K562 (cell line): Measurements from ENCODE around the gene DNAJC18. TPM values are rescaled to one million over a fixed set of nuclear protein-coding genes. Genes with fewer than 3 reads are reported as not detected.

Source experiments
- CREBBP ChIP-seq: IDR thresholded peaks from one replicate; pipeline ENCODE4 v1.6.1; 2012; ENCODE audit warnings: low read depth, mild to moderate bottlenecking, control low read depth, inconsistent platforms, low read length
- EGR1 ChIP-seq: fragments of 450-650 bp; conservative IDR thresholded peaks from 2 replicates; pipeline ENCODE4 v1.6.1; 2017; ENCODE audit warnings: mild to moderate bottlenecking
- HEY1 ChIP-seq: fragments of 250-450 bp; sonication (Bioruptor Pico); IDR thresholded peaks from 2 replicates; pipeline ENCODE4 v1.5.0; 2020; ENCODE audit warnings: mild to moderate bottlenecking, moderate library complexity, borderline replicate concordance
- LARP7 ChIP-seq: fragments of 450-650 bp; IDR thresholded peaks from 2 replicates; pipeline ENCODE4 v1.6.1; 2016
- LCOR ChIP-seq: sonication (generic); formaldehyde crosslinking; IDR thresholded peaks from 2 replicates; pipeline ENCODE4 v1.8.0; 2022; ENCODE audit warnings: mild to moderate bottlenecking, missing genetic modification reagents
- PPARD ChIP-seq: fragments of 250-450 bp; sonication (Bioruptor Pico); IDR thresholded peaks from 2 replicates; pipeline ENCODE4 v1.8.0; 2022; ENCODE audit warnings: inconsistent platforms, mild to moderate bottlenecking, moderate library complexity
- RAD21 ChIP-seq, 2 experiments: fragments of 250-450 bp in 1 of 2; fragments of 450-650 bp in 1 of 2; sonication (Bioruptor Pico) in 1 of 2; formaldehyde crosslinking in 1 of 2; IDR thresholded peaks in 1 of 2; conservative IDR thresholded peaks in 1 of 2; 2 replicates each; pipeline versions ENCODE4 v1.4.0 to v1.8.0; 2020 to 2022; ENCODE audit warnings: mild to moderate bottlenecking in 2 of 2, moderate library complexity in 1 of 2
- XRCC4 ChIP-seq: IDR thresholded peaks from one replicate; pipeline ENCODE4 v1.6.1; 2011; ENCODE audit not compliant: insufficient read depth, insufficient read length; ENCODE audit errors: extremely low read depth
- polyA plus RNA-seq, 8 experiments: library from polyadenylated mRNA; depleted of rRNA in 4 of 8; stranded (reverse) in 5 of 8; unstranded in 3 of 8; fragments of >200 nt; fragmentation: Nextera tagmentation in 2 of 8; fragmentation: Illumina TruSeq in 1 of 8; extraction: Ambion mirVana in 2 of 8; extraction: Trizol in 1 of 8; gene quantifications; 2 replicates each; pipeline versions ENCODE4 v1.2.1 to v1.2.3, GENCODE V29; 2011 to 2014; ENCODE audit warnings: inconsistent platforms in 1 of 8, missing spikeins in 1 of 8
- total RNA-seq, 7 experiments: library from RNA; depleted of rRNA in 6 of 7; stranded (reverse); fragments of >200 nt in 6 of 7; fragmentation: Illumina TruSeq in 2 of 7; extraction: Trizol in 2 of 7; gene quantifications; 2 replicates each; pipeline versions ENCODE4 v1.2.1 to v1.2.3, GENCODE V29; 2011 to 2021; ENCODE audit warnings: low replicate concordance in 1 of 7
- TF ChIP-seq, protein P1 (sequence below): conservative IDR thresholded peaks from 2 replicates; pipeline ENCODE4 v1.6.1; 2011; ENCODE audit warnings: low read depth, mild to moderate bottlenecking, low read length; ENCODE audit not compliant: control insufficient read depth
- TF ChIP-seq, protein P2 (sequence below): fragments of 450-650 bp; formaldehyde crosslinking; IDR thresholded peaks from 2 replicates; pipeline ENCODE4 v1.4.0; 2020; ENCODE audit warnings: mild to moderate bottlenecking, moderate library complexity
- TF ChIP-seq, protein P3 (sequence below): fragments of 250-450 bp; sonication (Bioruptor Pico); IDR thresholded peaks from 2 replicates; pipeline ENCODE4 v1.5.0; 2021
- TF ChIP-seq, protein P4 (sequence below), 2 experiments: fragments of 450-650 bp in 1 of 2; IDR thresholded peaks; 2 replicates each; pipeline ENCODE4 v1.6.1; 2011 to 2017; ENCODE audit warnings: low read depth in 2 of 2, antibody characterized with exemption in 1 of 2, borderline replicate concordance in 1 of 2, low read length in 1 of 2, mild to moderate bottlenecking in 1 of 2, mixed read lengths in 1 of 2; ENCODE audit not compliant: control insufficient read depth in 1 of 2
- TF ChIP-seq, protein P5 (sequence below): fragments of 450-650 bp; IDR thresholded peaks from 2 replicates; pipeline ENCODE4 v1.6.1; 2016; ENCODE audit warnings: low read depth, mild to moderate bottlenecking, moderate library complexity

The DNAJC18 gene
- total and polyA plus RNA-seq, 9 of the 15 experiments (the other 6 are each of a cell fraction or from before 2014, with no cell fraction given) = 1.5 to 13.3 (median 7.5) TPM

DNA sequence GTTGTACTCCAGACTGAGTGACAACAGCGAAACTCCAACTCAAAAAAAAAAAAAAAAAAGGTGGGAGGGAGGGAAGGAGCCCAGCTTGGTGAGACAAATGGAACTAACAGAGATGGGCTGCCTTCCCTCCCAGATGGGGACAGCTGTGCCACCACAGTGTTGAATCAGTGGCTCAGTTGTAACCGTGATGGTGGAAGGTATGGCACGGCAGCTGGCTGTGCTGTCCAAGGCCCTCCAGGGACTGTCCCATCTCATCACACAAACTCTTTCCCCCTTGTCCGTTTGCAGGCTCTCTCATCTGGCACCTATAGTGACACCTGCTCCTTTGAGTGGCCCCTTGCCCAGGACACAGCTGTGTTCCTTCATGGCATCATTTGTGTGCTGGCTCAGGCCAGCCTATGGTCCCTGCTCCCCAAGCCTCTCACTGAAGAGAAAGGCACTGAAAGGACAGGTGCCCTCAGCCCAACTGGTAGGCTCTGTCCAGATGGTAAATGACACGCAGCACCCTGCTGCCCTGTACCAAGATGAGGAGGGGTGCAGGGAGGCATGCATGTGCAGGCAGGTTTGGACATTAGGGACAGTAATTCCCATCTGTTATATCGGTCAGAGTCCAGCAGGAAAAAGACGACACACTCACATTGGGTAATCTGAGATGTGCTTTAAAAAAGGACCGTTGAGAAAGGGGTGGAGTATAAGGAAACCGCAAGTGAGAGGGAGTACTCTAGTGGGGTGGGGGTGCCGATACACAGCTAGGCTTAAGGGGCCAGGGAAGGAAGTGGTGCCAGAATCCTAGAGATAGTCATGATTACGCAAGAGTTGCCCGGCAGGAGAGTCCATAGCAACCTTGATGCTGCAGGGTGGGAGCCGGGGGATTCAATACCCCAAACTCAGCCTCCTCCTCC is 35.8 kb upstream of the DNAJC18 start (continued):
- TF ChIP-seq, protein P1, sequence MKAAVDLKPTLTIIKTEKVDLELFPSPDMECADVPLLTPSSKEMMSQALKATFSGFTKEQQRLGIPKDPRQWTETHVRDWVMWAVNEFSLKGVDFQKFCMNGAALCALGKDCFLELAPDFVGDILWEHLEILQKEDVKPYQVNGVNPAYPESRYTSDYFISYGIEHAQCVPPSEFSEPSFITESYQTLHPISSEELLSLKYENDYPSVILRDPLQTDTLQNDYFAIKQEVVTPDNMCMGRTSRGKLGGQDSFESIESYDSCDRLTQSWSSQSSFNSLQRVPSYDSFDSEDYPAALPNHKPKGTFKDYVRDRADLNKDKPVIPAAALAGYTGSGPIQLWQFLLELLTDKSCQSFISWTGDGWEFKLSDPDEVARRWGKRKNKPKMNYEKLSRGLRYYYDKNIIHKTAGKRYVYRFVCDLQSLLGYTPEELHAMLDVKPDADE = no peak
- TF ChIP-seq, protein P2, sequence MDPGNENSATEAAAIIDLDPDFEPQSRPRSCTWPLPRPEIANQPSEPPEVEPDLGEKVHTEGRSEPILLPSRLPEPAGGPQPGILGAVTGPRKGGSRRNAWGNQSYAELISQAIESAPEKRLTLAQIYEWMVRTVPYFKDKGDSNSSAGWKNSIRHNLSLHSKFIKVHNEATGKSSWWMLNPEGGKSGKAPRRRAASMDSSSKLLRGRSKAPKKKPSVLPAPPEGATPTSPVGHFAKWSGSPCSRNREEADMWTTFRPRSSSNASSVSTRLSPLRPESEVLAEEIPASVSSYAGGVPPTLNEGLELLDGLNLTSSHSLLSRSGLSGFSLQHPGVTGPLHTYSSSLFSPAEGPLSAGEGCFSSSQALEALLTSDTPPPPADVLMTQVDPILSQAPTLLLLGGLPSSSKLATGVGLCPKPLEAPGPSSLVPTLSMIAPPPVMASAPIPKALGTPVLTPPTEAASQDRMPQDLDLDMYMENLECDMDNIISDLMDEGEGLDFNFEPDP = 0 out of 2 replicates have a peak, but pooled peaks have one; percentile 51
- TF ChIP-seq EGR1 (peak; percentile 28; the same call in 1 of the 2 replicates), LARP7 (no peak), XRCC4 (no peak), LCOR (CRISPR knock-in tag) (peak; percentile 26; the same call in 1 of the 2 replicates), RAD21 (CRISPR knock-in tag; conservative IDR thresholded peaks at IDR 0.05 in 1 of 2, IDR thresholded peaks at IDR 0.05 in 1 of 2) (peak; percentile 10 to 32; a peak in 2 of 4 replicates), HEY1 (no peak), CREBBP (no peak), PPARD (CRISPR knock-in tag) (no peak)
- TF ChIP-seq, protein P3, sequence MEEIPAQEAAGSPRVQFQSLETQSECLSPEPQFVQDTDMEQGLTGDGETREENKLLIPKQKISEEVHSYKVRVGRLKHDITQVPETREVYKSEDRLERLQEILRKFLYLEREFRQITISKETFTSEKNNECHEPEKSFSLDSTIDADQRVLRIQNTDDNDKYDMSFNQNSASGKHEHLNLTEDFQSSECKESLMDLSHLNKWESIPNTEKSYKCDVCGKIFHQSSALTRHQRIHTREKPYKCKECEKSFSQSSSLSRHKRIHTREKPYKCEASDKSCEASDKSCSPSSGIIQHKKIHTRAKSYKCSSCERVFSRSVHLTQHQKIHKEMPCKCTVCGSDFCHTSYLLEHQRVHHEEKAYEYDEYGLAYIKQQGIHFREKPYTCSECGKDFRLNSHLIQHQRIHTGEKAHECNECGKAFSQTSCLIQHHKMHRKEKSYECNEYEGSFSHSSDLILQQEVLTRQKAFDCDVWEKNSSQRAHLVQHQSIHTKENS (CRISPR knock-in tag) = peak; percentile 72; the same call in 1 of the 2 replicates
- TF ChIP-seq, protein P4, sequence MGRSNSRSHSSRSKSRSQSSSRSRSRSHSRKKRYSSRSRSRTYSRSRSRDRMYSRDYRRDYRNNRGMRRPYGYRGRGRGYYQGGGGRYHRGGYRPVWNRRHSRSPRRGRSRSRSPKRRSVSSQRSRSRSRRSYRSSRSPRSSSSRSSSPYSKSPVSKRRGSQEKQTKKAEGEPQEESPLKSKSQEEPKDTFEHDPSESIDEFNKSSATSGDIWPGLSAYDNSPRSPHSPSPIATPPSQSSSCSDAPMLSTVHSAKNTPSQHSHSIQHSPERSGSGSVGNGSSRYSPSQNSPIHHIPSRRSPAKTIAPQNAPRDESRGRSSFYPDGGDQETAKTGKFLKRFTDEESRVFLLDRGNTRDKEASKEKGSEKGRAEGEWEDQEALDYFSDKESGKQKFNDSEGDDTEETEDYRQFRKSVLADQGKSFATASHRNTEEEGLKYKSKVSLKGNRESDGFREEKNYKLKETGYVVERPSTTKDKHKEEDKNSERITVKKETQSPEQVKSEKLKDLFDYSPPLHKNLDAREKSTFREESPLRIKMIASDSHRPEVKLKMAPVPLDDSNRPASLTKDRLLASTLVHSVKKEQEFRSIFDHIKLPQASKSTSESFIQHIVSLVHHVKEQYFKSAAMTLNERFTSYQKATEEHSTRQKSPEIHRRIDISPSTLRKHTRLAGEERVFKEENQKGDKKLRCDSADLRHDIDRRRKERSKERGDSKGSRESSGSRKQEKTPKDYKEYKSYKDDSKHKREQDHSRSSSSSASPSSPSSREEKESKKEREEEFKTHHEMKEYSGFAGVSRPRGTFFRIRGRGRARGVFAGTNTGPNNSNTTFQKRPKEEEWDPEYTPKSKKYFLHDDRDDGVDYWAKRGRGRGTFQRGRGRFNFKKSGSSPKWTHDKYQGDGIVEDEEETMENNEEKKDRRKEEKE (IDR thresholded peaks at IDR 0.05; ENCODE audit: borderline replicate concordance in 1 of 2, control insufficient read depth in 1 of 2, low read depth in 2 of 2, low read length in 1 of 2) = no peak
- TF ChIP-seq, protein P5, sequence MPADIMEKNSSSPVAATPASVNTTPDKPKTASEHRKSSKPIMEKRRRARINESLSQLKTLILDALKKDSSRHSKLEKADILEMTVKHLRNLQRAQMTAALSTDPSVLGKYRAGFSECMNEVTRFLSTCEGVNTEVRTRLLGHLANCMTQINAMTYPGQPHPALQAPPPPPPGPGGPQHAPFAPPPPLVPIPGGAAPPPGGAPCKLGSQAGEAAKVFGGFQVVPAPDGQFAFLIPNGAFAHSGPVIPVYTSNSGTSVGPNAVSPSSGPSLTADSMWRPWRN = peak; percentile 33; the same call in 1 of the 2 replicates
